ENCODE measurements around the gene ASTN2. TPM values are rescaled to one million over a fixed set of nuclear protein-coding genes. Genes with fewer than 3 reads are reported as not detected.

ASTN2 gene
- polyA plus RNA-seq, 1 donor from 2014 or later = 6.8 TPM

DNA sequence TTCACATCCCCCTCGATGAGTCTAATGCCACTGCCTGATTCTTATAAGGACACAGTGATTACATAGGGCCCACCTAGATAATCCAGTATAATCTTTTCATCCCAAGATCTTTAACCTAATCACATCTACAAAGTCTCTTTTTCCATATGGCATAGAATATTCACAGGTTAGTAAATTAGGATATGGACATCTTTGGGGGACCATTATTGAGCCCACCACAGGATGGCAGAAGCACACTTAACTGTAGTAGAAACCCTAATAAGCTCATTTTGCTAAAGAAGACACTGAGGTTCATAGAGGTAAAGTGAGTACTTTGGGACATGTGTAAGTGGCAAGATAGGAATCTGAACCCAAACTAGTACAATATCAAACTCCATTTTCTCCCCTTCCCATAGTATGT, 38.9 kb downstream of the ASTN2 start:
- no peaks in the 10 kb centered on the region for H3K27me3 ChIP-seq (ENCODE audit: insufficient read depth, low read depth, low read length)
- H3K27ac ChIP-seq (ENCODE audit: low read length) = no peak overlapping the region
- no peak overlapping the region for H3K9ac ChIP-seq (ENCODE audit: low read length)
- H3K36me3 ChIP-seq (ENCODE audit: insufficient read depth, low read length) = no peaks in the 10 kb centered on the region
- no peak overlapping the region for H3K4me3 ChIP-seq (ENCODE audit: low read length)
- H3K9me2 ChIP-seq (ENCODE audit: insufficient read depth, low read length) = no peaks in the 10 kb centered on the region
- H3K79me2 ChIP-seq (replicated peaks; ENCODE audit: insufficient read depth, low read length) = no peaks in the 10 kb centered on the region
- no peak overlapping the region for H2AFZ ChIP-seq (ENCODE audit: low read depth, low read length)
- H3K4me2 ChIP-seq (ENCODE audit: low read length) = no peak overlapping the region
- H4K20me1 ChIP-seq (ENCODE audit: insufficient read depth) = no peaks in the 10 kb centered on the region
- no peaks in the 10 kb centered on the region for H3F3A ChIP-seq (ENCODE audit: insufficient read depth, low read length, poor library complexity, severe bottlenecking)
- TF ChIP-seq, protein P1, sequence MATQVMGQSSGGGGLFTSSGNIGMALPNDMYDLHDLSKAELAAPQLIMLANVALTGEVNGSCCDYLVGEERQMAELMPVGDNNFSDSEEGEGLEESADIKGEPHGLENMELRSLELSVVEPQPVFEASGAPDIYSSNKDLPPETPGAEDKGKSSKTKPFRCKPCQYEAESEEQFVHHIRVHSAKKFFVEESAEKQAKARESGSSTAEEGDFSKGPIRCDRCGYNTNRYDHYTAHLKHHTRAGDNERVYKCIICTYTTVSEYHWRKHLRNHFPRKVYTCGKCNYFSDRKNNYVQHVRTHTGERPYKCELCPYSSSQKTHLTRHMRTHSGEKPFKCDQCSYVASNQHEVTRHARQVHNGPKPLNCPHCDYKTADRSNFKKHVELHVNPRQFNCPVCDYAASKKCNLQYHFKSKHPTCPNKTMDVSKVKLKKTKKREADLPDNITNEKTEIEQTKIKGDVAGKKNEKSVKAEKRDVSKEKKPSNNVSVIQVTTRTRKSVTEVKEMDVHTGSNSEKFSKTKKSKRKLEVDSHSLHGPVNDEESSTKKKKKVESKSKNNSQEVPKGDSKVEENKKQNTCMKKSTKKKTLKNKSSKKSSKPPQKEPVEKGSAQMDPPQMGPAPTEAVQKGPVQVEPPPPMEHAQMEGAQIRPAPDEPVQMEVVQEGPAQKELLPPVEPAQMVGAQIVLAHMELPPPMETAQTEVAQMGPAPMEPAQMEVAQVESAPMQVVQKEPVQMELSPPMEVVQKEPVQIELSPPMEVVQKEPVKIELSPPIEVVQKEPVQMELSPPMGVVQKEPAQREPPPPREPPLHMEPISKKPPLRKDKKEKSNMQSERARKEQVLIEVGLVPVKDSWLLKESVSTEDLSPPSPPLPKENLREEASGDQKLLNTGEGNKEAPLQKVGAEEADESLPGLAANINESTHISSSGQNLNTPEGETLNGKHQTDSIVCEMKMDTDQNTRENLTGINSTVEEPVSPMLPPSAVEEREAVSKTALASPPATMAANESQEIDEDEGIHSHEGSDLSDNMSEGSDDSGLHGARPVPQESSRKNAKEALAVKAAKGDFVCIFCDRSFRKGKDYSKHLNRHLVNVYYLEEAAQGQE (IDR thresholded peaks at IDR 0.05; ENCODE audit: borderline replicate concordance) = no peak
- TF ChIP-seq TAF1 (IDR thresholded peaks at IDR 0.05; ENCODE audit: low read depth) (no peak), MXI1 (conservative IDR thresholded peaks at IDR 0.05; ENCODE audit: poor library complexity, severe bottlenecking) (no peak), EP300 (conservative IDR thresholded peaks at IDR 0.05; ENCODE audit: poor library complexity, severe bottlenecking) (no peak), POLR2AphosphoS5 (IDR thresholded peaks at IDR 0.05) (no peak), RAD21 (conservative IDR thresholded peaks at IDR 0.05) (no peak), SMC3 (conservative IDR thresholded peaks at IDR 0.05; ENCODE audit: poor library complexity) (no peak), EZH2 (IDR thresholded peaks at IDR 0.05; ENCODE audit: borderline replicate concordance, insufficient read depth, low read length, poor library complexity, severe bottlenecking) (no peak)
- TF ChIP-seq, protein P2, sequence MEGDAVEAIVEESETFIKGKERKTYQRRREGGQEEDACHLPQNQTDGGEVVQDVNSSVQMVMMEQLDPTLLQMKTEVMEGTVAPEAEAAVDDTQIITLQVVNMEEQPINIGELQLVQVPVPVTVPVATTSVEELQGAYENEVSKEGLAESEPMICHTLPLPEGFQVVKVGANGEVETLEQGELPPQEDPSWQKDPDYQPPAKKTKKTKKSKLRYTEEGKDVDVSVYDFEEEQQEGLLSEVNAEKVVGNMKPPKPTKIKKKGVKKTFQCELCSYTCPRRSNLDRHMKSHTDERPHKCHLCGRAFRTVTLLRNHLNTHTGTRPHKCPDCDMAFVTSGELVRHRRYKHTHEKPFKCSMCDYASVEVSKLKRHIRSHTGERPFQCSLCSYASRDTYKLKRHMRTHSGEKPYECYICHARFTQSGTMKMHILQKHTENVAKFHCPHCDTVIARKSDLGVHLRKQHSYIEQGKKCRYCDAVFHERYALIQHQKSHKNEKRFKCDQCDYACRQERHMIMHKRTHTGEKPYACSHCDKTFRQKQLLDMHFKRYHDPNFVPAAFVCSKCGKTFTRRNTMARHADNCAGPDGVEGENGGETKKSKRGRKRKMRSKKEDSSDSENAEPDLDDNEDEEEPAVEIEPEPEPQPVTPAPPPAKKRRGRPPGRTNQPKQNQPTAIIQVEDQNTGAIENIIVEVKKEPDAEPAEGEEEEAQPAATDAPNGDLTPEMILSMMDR (IDR thresholded peaks at IDR 0.05; ENCODE audit: poor library complexity, severe bottlenecking) = no peak
- H3K9me3 ChIP-seq (ENCODE audit: low read length) = no peaks in the 10 kb centered on the region

DNA sequence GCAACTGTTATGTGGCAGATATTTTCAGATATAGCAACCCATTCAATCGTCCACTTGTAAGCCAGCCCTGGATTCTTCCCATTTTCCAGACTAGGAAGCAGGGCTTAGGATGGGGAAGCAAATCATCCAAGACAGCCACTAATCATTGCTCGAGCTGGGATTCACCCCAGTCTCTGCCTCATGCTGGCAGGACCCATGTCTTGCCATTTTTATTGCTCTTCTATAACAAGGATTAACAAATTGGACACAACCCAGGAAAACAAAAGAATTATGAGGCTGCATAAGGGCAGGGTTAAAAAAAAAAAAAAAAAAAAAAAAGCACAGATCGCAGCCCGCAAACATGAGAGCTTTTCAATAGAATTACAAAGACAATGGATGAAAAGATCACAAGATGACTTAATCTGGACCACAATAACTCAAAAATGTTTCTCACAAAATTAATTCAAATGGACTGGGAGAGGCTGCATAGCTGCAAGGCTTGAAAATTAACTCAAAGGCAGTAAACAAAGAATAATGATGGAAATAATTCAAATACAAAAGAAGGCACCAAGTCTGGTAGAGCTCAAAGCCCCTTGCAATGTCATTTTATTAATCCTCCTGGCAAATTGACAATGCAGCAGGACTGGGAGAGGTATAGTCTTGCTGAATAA, 40.7 kb downstream of the ASTN2 start:
- Histone ChIP-seq H3K9me3 (ENCODE audit: low read length) (no peaks in the 10 kb centered on the region), H3K27me3 (ENCODE audit: insufficient read depth, low read depth, low read length) (no peaks in the 10 kb centered on the region), H3K4me2 (ENCODE audit: low read length) (no peak overlapping the region), H3F3A (ENCODE audit: insufficient read depth, low read length, poor library complexity, severe bottlenecking) (no peaks in the 10 kb centered on the region), H3K9ac (ENCODE audit: low read length) (no peak overlapping the region), H3K79me2 (replicated peaks; ENCODE audit: insufficient read depth, low read length) (no peaks in the 10 kb centered on the region), H3K9me2 (ENCODE audit: insufficient read depth, low read length) (no peaks in the 10 kb centered on the region), H2AFZ (ENCODE audit: low read depth, low read length) (no peak overlapping the region), H3K27ac (ENCODE audit: low read length) (no peak overlapping the region), H3K36me3 (ENCODE audit: insufficient read depth, low read length) (no peaks in the 10 kb centered on the region), H3K4me3 (ENCODE audit: low read length) (no peak overlapping the region), H4K20me1 (ENCODE audit: insufficient read depth) (no peaks in the 10 kb centered on the region)
- TF ChIP-seq, protein P2 (IDR thresholded peaks at IDR 0.05; ENCODE audit: poor library complexity, severe bottlenecking) = no peak
- no peak for TF ChIP-seq EZH2 (IDR thresholded peaks at IDR 0.05; ENCODE audit: borderline replicate concordance, insufficient read depth, low read length, poor library complexity, severe bottlenecking)
- no peak for TF ChIP-seq RAD21 (conservative IDR thresholded peaks at IDR 0.05)
- TF ChIP-seq MXI1 (conservative IDR thresholded peaks at IDR 0.05; ENCODE audit: poor library complexity, severe bottlenecking) = no peak
- no peak for TF ChIP-seq EP300 (conservative IDR thresholded peaks at IDR 0.05; ENCODE audit: poor library complexity, severe bottlenecking)
- TF ChIP-seq POLR2AphosphoS5 (IDR thresholded peaks at IDR 0.05) = no peak
- TF ChIP-seq TAF1 (IDR thresholded peaks at IDR 0.05; ENCODE audit: low read depth) = no peak
- TF ChIP-seq, protein P1 (IDR thresholded peaks at IDR 0.05; ENCODE audit: borderline replicate concordance) = no peak
- TF ChIP-seq SMC3 (conservative IDR thresholded peaks at IDR 0.05; ENCODE audit: poor library complexity) = no peak
